ENCODE results near the gene MKLN1. TPM values are rescaled to one million over a fixed set of nuclear protein-coding genes. Genes with fewer than 3 reads are reported as not detected.

Gene MKLN1
- total RNA-seq, 3 donors from 2014 or later (not counting 1 experiment from before 2014, with no cell fraction given) = 59.1 to 79.6 (median 65.0) TPM

DNA sequence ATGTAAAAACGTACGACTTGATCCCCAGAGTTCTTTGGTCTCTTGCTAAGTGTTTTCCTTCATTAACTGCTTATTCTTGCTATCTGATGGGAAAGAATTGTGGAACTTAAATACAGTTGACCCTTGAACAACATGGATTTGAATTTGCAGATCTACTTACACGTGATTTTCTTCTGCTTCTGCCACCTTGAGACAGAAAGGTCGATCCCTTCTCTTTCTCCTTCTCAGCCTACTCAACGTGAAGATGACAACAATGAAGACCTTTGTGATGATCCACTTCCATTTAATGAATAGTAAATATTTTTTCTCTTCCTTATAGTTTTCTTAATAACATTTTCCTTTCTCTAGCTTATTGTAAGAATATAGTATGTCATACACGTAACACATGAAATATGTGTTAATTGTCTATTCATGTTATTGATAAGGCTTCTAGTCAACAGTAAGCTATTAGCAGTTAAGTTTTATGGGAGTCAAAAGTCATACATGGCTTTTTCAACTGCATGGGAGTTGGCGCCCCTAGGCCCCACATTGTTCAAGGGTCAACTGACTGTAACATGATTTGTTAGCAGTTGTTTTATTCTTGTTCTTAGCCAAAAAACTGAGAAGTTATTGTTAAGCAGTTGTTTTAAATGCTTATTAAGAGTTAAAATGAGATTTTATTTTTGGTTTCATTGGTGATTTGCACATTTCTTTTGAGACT, 11.2 kb downstream of the MKLN1 start:
- intact Hi-C loops (cut with micrococcal nuclease) = no loop called here
- no peak overlapping the region for H3K27ac ChIP-seq (ENCODE audit: low read length)
- no peak for ATAC-seq
- H3K27me3 ChIP-seq (ENCODE audit: control insufficient read depth, insufficient read depth, low read length) = no peaks in the 10 kb centered on the region
- no peaks in the 10 kb centered on the region for H3K4me1 ChIP-seq (ENCODE audit: control insufficient read depth, insufficient read depth, low read length)
- H3K27me3 Mint-ChIP-seq (ENCODE audit: low read depth in 2 of 2) = no peaks in the 10 kb centered on the region
- H3K27ac Mint-ChIP-seq = no peak overlapping the region
- H3K4me1 Mint-ChIP-seq = peaks cover 69 to 72% of the 10 kb centered on the region in 2 donors
- H3K36me3 Mint-ChIP-seq = peaks cover 12% of the 10 kb centered on the region
- no peak overlapping the region for H3K4me3 ChIP-seq (ENCODE audit: low read length)
- no peak for DNase-seq
- no peaks in the 10 kb centered on the region for H3K36me3 ChIP-seq (ENCODE audit: control insufficient read depth, insufficient read depth, low read length)
- 99% methylated on average over 4 of the region's 7 CpGs for WGBS (ENCODE audit: insufficient coverage)
- H3K9me3 ChIP-seq (ENCODE audit: control insufficient read depth, insufficient read depth, low read length) = peaks cover 3% of the 10 kb centered on the region
- TF ChIP-seq, protein P1, sequence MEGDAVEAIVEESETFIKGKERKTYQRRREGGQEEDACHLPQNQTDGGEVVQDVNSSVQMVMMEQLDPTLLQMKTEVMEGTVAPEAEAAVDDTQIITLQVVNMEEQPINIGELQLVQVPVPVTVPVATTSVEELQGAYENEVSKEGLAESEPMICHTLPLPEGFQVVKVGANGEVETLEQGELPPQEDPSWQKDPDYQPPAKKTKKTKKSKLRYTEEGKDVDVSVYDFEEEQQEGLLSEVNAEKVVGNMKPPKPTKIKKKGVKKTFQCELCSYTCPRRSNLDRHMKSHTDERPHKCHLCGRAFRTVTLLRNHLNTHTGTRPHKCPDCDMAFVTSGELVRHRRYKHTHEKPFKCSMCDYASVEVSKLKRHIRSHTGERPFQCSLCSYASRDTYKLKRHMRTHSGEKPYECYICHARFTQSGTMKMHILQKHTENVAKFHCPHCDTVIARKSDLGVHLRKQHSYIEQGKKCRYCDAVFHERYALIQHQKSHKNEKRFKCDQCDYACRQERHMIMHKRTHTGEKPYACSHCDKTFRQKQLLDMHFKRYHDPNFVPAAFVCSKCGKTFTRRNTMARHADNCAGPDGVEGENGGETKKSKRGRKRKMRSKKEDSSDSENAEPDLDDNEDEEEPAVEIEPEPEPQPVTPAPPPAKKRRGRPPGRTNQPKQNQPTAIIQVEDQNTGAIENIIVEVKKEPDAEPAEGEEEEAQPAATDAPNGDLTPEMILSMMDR (IDR thresholded peaks at IDR 0.05) = no peak
- no peak overlapping the region for H3K4me3 Mint-ChIP-seq
- peaks cover 7 to 10% of the 10 kb centered on the region in 2 donors for H3K9me3 Mint-ChIP-seq

DNA sequence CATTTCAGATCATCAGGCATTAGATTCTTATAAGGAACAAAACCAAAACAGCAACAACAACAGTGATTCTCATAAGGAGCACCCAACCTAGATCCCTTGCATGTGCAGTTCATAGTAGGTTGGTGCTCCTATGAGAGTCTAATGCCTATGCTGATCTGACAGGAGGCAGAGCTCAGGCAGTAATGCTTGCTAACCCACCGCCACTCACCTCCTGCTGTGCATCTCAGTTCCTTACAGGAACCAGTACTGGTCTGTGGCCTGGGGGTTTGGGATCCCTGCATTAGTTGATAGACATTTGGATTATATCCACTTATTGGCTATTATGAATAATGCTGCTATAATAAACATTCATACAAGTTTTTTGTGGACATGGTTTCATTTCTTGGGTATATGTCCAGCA, 14.0 kb downstream of the MKLN1 start:
- H3K27me3 Mint-ChIP-seq (ENCODE audit: low read depth in 2 of 2) = no peaks in the 10 kb centered on the region

DNA sequence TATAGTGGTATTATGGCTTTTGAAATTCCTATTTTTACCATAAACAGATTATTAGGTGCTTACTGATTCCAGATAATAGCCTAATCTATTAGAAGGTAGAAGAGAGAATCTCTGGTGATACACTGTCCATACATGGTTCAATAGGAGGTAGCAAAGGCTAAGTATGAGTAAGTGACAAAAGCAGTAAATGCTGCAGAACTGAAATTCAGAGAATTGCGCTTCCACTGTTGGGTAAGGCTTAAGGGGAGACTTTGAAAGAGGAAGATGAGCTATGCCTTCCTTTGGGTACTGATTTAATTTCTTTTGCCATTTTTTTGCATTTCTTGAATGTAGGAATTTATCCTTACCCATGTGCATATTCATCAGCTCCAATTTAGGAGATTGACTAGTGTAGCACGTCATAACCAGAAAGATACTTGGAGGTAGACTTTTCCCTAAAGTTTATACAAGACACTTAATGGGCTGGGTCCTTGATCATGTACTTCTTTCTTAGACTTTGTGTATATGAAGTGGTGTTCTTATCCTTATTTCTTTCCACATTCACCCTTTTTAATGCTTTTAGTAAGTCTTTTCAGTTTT, 15.3 kb downstream of the MKLN1 start:
- H3K27ac ChIP-seq (ENCODE audit: low read length) = no peak overlapping the region

More for the DNA sequence above, 14.0 kb downstream of the MKLN1 start:
- Mint-ChIP-seq H3K36me3 (peaks cover 9% of the 10 kb centered on the region), H3K4me3 (no peak overlapping the region), H3K9me3 (peaks cover 3 to 7% of the 10 kb centered on the region in 2 donors), H3K27ac (no peak overlapping the region), H3K4me1 (peaks cover 45 to 53% of the 10 kb centered on the region in 2 donors)
- 100% methylated on average over 1 of the region's 1 CpG for WGBS (ENCODE audit: insufficient coverage)
- no peak for ATAC-seq
- TF ChIP-seq, protein P1 (IDR thresholded peaks at IDR 0.05) = no peak
- intact Hi-C loops (cut with micrococcal nuclease) = no loop called here
- peaks cover 3% of the 10 kb centered on the region for H3K9me3 ChIP-seq (ENCODE audit: control insufficient read depth, insufficient read depth, low read length)
- DNase-seq = no peak
- no peak overlapping the region for H3K4me3 ChIP-seq (ENCODE audit: low read length)
- no peaks in the 10 kb centered on the region for H3K27me3 ChIP-seq (ENCODE audit: control insufficient read depth, insufficient read depth, low read length)
- H3K36me3 ChIP-seq (ENCODE audit: control insufficient read depth, insufficient read depth, low read length) = no peaks in the 10 kb centered on the region
- H3K4me1 ChIP-seq (ENCODE audit: control insufficient read depth, insufficient read depth, low read length) = no peaks in the 10 kb centered on the region
- H3K27ac ChIP-seq (ENCODE audit: low read length) = no peak overlapping the region

More for the DNA sequence above, 15.3 kb downstream of the MKLN1 start:
- no peaks in the 10 kb centered on the region for H3K36me3 ChIP-seq (ENCODE audit: control insufficient read depth, insufficient read depth, low read length)
- H3K27me3 ChIP-seq (ENCODE audit: control insufficient read depth, insufficient read depth, low read length) = no peaks in the 10 kb centered on the region
- ATAC-seq = no peak
- no peaks in the 10 kb centered on the region for H3K36me3 Mint-ChIP-seq
- no peaks in the 10 kb centered on the region for H3K4me1 ChIP-seq (ENCODE audit: control insufficient read depth, insufficient read depth, low read length)
- no peak overlapping the region for H3K4me3 Mint-ChIP-seq
- peaks cover 3% of the 10 kb centered on the region for H3K9me3 ChIP-seq (ENCODE audit: control insufficient read depth, insufficient read depth, low read length)
- no peak overlapping the region for H3K27ac Mint-ChIP-seq
- intact Hi-C loops (cut with micrococcal nuclease) = no loop called here
- H3K27me3 Mint-ChIP-seq (ENCODE audit: low read depth in 2 of 2) = no peaks in the 10 kb centered on the region
- WGBS (ENCODE audit: insufficient coverage) = 84% methylated on average over 1 of the region's 2 CpGs
- H3K9me3 Mint-ChIP-seq = no peaks in the 10 kb centered on the region
- TF ChIP-seq, protein P1 (IDR thresholded peaks at IDR 0.05) = no peak
- no peak for DNase-seq
- H3K4me1 Mint-ChIP-seq = peaks cover 54 to 57% of the 10 kb centered on the region in 2 donors
- no peak overlapping the region for H3K4me3 ChIP-seq (ENCODE audit: low read length)
